GM19025 (cell line): ENCODE results near the gene ZNF497.
"Not testable (repeated sequence)": the region's sequence is repeated elsewhere in the genome, so short reads cannot be mapped to it uniquely, and the experiment has no call there.

ENCODE experiments used
- ATAC-seq: cut with Tn5 transposase; IDR thresholded peaks from one replicate; pipeline ENCODE4 v1.9.1; 2021; ENCODE audit warnings: mild to moderate bottlenecking, low read depth, moderate library complexity; ENCODE audit not compliant: unreplicated experiment

The ZNF497 gene

GRCh38 chr19:58395220-58395978, 32.8 kb upstream of the ZNF497 start, which contains the start of gene RNF225:
RNF225 (plus strand) TSS chr19:58395656; CDS start chr19:58396090, 434 bp downstream.
- no peak for ATAC-seq

- no peak for ATAC-seq
These were observed 32.3 kb upstream of the ZNF497 start for GRCh38 chr19:58394821-58395219.

- ATAC-seq: no peak
These were observed 31.1 kb upstream of the ZNF497 start for GRCh38 chr19:58393725-58394033.

GRCh38 chr19:58392945-58393724, 30.6 kb upstream of the ZNF497 start:
- ATAC-seq: no peak

GRCh38 chr19:58388175-58388526, 25.6 kb upstream of the ZNF497 start:
- no peak for ATAC-seq

- no peak for ATAC-seq
These were observed 25.0 kb upstream of the ZNF497 start for GRCh38 chr19:58387338-58388174.

GRCh38 chr19:58386576-58387337, 24.2 kb upstream of the ZNF497 start, which contains the start of gene RPS5:
RPS5 (plus strand) TSS chr19:58387269; CDS start chr19:58388138, 869 bp downstream.
- ATAC-seq: peak; percentile 90

GRCh38 chr19:58385891-58386575, 23.5 kb upstream of the ZNF497 start:
- no peak for ATAC-seq

- ATAC-seq: no peak
These were observed 22.9 kb upstream of the ZNF497 start for GRCh38 chr19:58385313-58385890.

GRCh38 chr19:58382997-58383603, 20.5 kb upstream of the ZNF497 start:
- no peak for ATAC-seq

GRCh38 chr19:58381460-58382212, 19.1 kb upstream of the ZNF497 start:
- no peak for ATAC-seq

- ATAC-seq: peak; percentile 76
These were observed 18.3 kb upstream of the ZNF497 start, which contains the start of gene ZNF837 for GRCh38 chr19:58380662-58381459. ZNF837 (minus strand) TSS chr19:58381030; CDS start chr19:58369332, 11,698 bp downstream.

GRCh38 chr19:58380037-58380661, 17.6 kb upstream of the ZNF497 start:
- ATAC-seq: no peak

GRCh38 chr19:58379246-58379645, 16.7 kb upstream of the ZNF497 start:
- no peak for ATAC-seq

GRCh38 chr19:58376724-58377123, 14.2 kb upstream of the ZNF497 start:
- not testable (repeated sequence) for ATAC-seq

GRCh38 chr19:58374200-58374599, 11.6 kb upstream of the ZNF497 start:
- ATAC-seq: no peak
